ENCODE results near the gene IQCE. TPM values are rescaled to one million over a fixed set of nuclear protein-coding genes. Genes with fewer than 3 reads are reported as not detected.

IQCE gene
- total and polyA plus RNA-seq, 2 donors (not counting 1 experiment from before 2014, with no cell fraction given) = 3.5 to 9.5 TPM

DNA sequence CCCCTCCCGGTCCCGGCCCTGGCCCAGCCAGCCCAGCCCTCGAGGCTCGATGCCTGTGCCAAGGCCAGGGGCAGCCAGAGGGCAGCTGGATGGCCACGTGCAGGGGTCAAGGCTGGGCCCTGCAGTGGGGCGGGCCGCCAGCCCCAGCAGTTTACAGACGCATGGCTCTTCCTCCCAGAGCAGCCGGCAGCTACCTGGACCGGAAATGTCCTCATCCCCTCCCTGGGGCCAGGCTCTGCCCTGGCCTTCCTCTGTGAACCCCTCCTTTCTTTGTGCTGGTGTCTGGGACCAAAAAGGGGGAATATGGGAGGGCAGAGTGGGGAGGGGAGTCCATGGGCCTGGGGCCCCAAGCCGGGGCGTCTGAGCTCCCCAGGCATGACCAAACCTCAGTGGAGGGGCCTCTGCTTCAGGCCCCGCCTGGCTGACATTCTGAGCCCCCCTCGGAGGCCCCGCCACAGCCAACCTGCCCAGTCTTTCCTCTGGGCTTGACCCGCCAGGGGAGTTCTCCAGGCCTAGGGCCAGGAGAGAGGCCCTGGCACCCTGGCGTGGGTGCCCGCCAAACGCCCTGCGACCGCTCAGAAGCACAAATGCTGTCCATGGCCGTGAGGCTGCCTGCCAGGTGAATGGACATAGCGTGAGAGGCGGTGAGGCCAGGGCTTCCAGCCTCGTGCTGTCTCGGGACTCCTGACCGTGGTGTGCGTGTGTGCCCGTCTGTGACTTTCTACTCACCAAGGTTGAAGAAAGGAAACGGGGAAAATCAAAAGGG, 104.5 kb downstream of the IQCE start:
- ChIA-PET CTCF (interaction anchor here (1.0 kb wide), 1 partner anchor 46 kb away, joined by 3 read pairs; no protein-coding TSS in a partner anchor), POLR2A (no interaction called here)
- TF ChIP-seq EZH2 (IDR thresholded peaks at IDR 0.05; ENCODE audit: borderline replicate concordance, insufficient read depth, low read depth, low read length, poor library complexity, severe bottlenecking) = no peak
- TF ChIP-seq, protein P1, sequence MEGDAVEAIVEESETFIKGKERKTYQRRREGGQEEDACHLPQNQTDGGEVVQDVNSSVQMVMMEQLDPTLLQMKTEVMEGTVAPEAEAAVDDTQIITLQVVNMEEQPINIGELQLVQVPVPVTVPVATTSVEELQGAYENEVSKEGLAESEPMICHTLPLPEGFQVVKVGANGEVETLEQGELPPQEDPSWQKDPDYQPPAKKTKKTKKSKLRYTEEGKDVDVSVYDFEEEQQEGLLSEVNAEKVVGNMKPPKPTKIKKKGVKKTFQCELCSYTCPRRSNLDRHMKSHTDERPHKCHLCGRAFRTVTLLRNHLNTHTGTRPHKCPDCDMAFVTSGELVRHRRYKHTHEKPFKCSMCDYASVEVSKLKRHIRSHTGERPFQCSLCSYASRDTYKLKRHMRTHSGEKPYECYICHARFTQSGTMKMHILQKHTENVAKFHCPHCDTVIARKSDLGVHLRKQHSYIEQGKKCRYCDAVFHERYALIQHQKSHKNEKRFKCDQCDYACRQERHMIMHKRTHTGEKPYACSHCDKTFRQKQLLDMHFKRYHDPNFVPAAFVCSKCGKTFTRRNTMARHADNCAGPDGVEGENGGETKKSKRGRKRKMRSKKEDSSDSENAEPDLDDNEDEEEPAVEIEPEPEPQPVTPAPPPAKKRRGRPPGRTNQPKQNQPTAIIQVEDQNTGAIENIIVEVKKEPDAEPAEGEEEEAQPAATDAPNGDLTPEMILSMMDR (IDR thresholded peaks at IDR 0.05) = no peak
- H3K36me3 ChIP-seq (replicated peaks in 1 of 2; ENCODE audit: control extremely low read depth in 1 of 2, control insufficient read depth in 1 of 2, extremely low read depth in 1 of 2, insufficient read depth in 2 of 2, low read length in 1 of 2) = peaks cover 0 to 7% of the 10 kb centered on the region in 2 experiments
- H3K9me3 Mint-ChIP-seq (ENCODE audit: insufficient read depth) = no peaks in the 10 kb centered on the region
- H3K4me1 ChIP-seq (ENCODE audit: control insufficient read depth in 2 of 2, insufficient read depth in 2 of 2, low read length in 2 of 2) = no peaks in the 10 kb centered on the region
- ATAC-seq (ENCODE audit: low read depth) (no peak), DNase-seq (no peak)
- H3K4me1 Mint-ChIP-seq = peaks cover 1% of the 10 kb centered on the region
- no peaks in the 10 kb centered on the region for H3K79me2 ChIP-seq (ENCODE audit: control insufficient read depth, insufficient read depth, low read length)
- no peak overlapping the region for H3K9ac ChIP-seq (ENCODE audit: low read length)
- intact Hi-C loops (cut with micrococcal nuclease) = no loop called here
- 92% methylated on average over 27 of the region's 30 CpGs for WGBS (ENCODE audit: insufficient coverage)
- peaks cover 3% of the 10 kb centered on the region for H3K27me3 Mint-ChIP-seq
- no peak overlapping the region for H3K4me2 ChIP-seq (replicated peaks; ENCODE audit: low read depth, low read length, poor library complexity, severe bottlenecking)
- H3K27ac Mint-ChIP-seq = no peak overlapping the region
- H4K20me1 ChIP-seq (ENCODE audit: control insufficient read depth, insufficient read depth, low read length, poor library complexity, severe bottlenecking) = no peaks in the 10 kb centered on the region
- no peaks in the 10 kb centered on the region for H3K27me3 ChIP-seq (replicated peaks in 1 of 4; ENCODE audit: control extremely low read depth in 1 of 4, control insufficient read depth in 3 of 4, insufficient read depth in 4 of 4, low read length in 3 of 4)
- no peak overlapping the region for H3K4me3 Mint-ChIP-seq
- no peak overlapping the region for H3K4me3 ChIP-seq (ENCODE audit: control extremely low read depth in 1 of 5, extremely low read depth in 1 of 5, insufficient read depth in 1 of 5, low read depth in 2 of 5, low read length in 4 of 5)
- H3K9me3 ChIP-seq (ENCODE audit: control extremely low read depth in 1 of 3, control insufficient read depth in 2 of 3, insufficient read depth in 1 of 3, low read length in 2 of 3) = peaks cover 0 to 18% (median 0%) of the 10 kb centered on the region in 3 donors
- H2AFZ ChIP-seq (ENCODE audit: insufficient read depth, low read depth, low read length, poor library complexity, severe bottlenecking) = no peak overlapping the region
- no peak overlapping the region for H3K27ac ChIP-seq (ENCODE audit: low read length in 2 of 2)

DNA sequence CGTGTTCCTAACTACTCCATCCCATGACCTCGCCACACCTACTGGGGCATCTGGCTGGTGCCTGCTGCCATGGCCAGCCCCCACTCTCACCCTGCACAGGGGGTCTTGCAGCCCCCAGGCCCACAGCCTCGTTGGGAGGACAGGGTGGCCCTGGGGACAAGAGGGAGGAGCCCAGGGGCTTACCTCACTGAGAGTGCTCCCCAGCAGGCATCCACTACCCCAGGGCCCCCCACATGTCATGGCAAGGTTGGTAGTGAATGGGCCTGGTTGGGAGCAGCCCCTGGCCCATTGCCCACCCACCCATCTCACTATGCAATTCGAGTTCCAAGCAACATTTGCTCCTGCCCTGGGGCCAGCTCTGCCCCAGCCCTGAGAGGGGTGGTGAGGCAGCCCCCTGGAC, 105.2 kb downstream of the IQCE start:
- DNase-seq = no peak
- POLR2A ChIA-PET = no interaction called here
- TF ChIP-seq, protein P1 (IDR thresholded peaks at IDR 0.05) = no peak
- no peak for TF ChIP-seq EZH2 (IDR thresholded peaks at IDR 0.05; ENCODE audit: borderline replicate concordance, insufficient read depth, low read depth, low read length, poor library complexity, severe bottlenecking)
- Histone ChIP-seq H3K27ac (ENCODE audit: low read length in 2 of 2) (no peak overlapping the region), H3K27me3 (replicated peaks in 1 of 4; ENCODE audit: control extremely low read depth in 1 of 4, control insufficient read depth in 3 of 4, insufficient read depth in 4 of 4, low read length in 3 of 4) (no peaks in the 10 kb centered on the region), H3K79me2 (ENCODE audit: control insufficient read depth, insufficient read depth, low read length) (no peaks in the 10 kb centered on the region), H3K9me3 (ENCODE audit: control extremely low read depth in 1 of 3, control insufficient read depth in 2 of 3, insufficient read depth in 1 of 3, low read length in 2 of 3) (peaks cover 0 to 18% (median 0%) of the 10 kb centered on the region in 3 donors), H3K4me2 (replicated peaks; ENCODE audit: low read depth, low read length, poor library complexity, severe bottlenecking) (no peak overlapping the region), H2AFZ (ENCODE audit: insufficient read depth, low read depth, low read length, poor library complexity, severe bottlenecking) (no peak overlapping the region), H3K9ac (ENCODE audit: low read length) (no peak overlapping the region), H4K20me1 (ENCODE audit: control insufficient read depth, insufficient read depth, low read length, poor library complexity, severe bottlenecking) (no peaks in the 10 kb centered on the region), H3K4me3 (ENCODE audit: control extremely low read depth in 1 of 5, extremely low read depth in 1 of 5, insufficient read depth in 1 of 5, low read depth in 2 of 5, low read length in 4 of 5) (no peak overlapping the region), H3K36me3 (replicated peaks in 1 of 2; ENCODE audit: control extremely low read depth in 1 of 2, control insufficient read depth in 1 of 2, extremely low read depth in 1 of 2, insufficient read depth in 2 of 2, low read length in 1 of 2) (peaks cover 0 to 2% of the 10 kb centered on the region in 2 experiments), H3K4me1 (ENCODE audit: control insufficient read depth in 2 of 2, insufficient read depth in 2 of 2, low read length in 2 of 2) (no peaks in the 10 kb centered on the region)
- Mint-ChIP-seq H3K27me3 (peaks cover 3% of the 10 kb centered on the region), H3K27ac (no peak overlapping the region), H3K4me1 (peaks cover 1% of the 10 kb centered on the region), H3K4me3 (no peak overlapping the region), H3K9me3 (ENCODE audit: insufficient read depth) (no peaks in the 10 kb centered on the region)
- WGBS (ENCODE audit: insufficient coverage) = no CpG with 5 or more reads among the region's 4 CpGs
- intact Hi-C loops (cut with micrococcal nuclease) = no loop called here
- ATAC-seq (ENCODE audit: low read depth) = no peak
- CTCF ChIA-PET = interaction anchor here (1.0 kb wide), 1 partner anchor 45 kb away, joined by 3 read pairs; no protein-coding TSS in a partner anchor
